ENCODE results near the gene CHPF. TPM values are rescaled to one million over a fixed set of nuclear protein-coding genes. Genes with fewer than 3 reads are reported as not detected.

CHPF gene
- total RNA-seq, 1 experiment from 2014 or later = 228 TPM

DNA sequence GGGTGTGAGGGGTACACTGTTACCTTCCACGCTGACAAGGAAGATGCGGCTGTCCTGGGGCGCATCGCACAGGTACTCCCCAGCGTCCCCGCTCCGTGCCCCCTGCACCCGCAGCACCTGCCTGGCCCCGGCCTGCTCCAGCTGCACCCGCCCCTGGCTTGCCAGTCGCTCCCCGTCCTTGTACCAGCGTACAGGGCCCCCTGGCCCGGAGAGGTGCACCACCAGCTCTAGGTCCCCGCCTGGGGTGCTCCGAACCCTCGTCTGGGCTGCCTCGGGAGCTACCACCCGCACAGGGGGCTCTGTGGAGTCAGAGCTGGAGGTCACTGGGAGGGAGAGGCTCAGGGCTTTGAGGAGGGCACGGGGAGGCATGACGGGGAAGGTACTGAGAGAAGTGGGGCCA, 13.7 kb upstream of the CHPF start:
- ChIA-PET POLR2A (no interaction called here), CTCF (no interaction called here), RAD21 (ENCODE audit: low non-redundant PET in 1 of 2, low total read pairs in 2 of 2, uncharacterized antibody in 2 of 2, unreplicated experiment in 2 of 2) (no interaction called here)
- H4K20me1 ChIP-seq (ENCODE audit: insufficient read depth) = no peaks in the 10 kb centered on the region
- H3K27me3 ChIP-seq (ENCODE audit: insufficient read depth, low read length) = no peaks in the 10 kb centered on the region
- H3K9ac ChIP-seq (ENCODE audit: low read length) = no peak overlapping the region
- H3K4me3 ChIP-seq (replicated peaks in 1 of 2; ENCODE audit: low read depth in 1 of 2, low read length in 2 of 2) = no peak overlapping the region
- H3K9me2 ChIP-seq (ENCODE audit: insufficient read depth) = no peaks in the 10 kb centered on the region
- no TSS peak for BruUV-seq (replicated peaks)
- H2AFZ ChIP-seq (ENCODE audit: low read depth, low read length, poor library complexity, severe bottlenecking) = no peak overlapping the region
- no peaks in the 10 kb centered on the region for H3K9me3 ChIP-seq (ENCODE audit: control insufficient read depth in 1 of 2, insufficient read depth in 1 of 2, low read depth in 1 of 2, low read length in 2 of 2)
- no peak overlapping the region for H3K4me2 ChIP-seq (ENCODE audit: low read length)
- peaks cover 0 to 10% of the 10 kb centered on the region in 2 experiments; a peak in 1 of 4 replicates for H3K4me1 ChIP-seq (ENCODE audit: control insufficient read depth in 1 of 2, insufficient read depth in 2 of 2, low read length in 2 of 2)
- TF ChIP-seq SRF (IDR thresholded peaks at IDR 0.05; ENCODE audit: low read depth) (no peak), FOSL1 (IDR thresholded peaks at IDR 0.05; ENCODE audit: low read depth) (no peak), MAX (IDR thresholded peaks at IDR 0.05) (no peak), ATF3 (IDR thresholded peaks at IDR 0.05) (no peak), YY1 (IDR thresholded peaks at IDR 0.05; ENCODE audit: extremely low read depth, insufficient replicate concordance, low read depth, low read length) (no peak), ELF1 (IDR thresholded peaks at IDR 0.05; ENCODE audit: borderline replicate concordance, low read depth) (no peak), RAD21 (IDR thresholded peaks at IDR 0.05; ENCODE audit: low read depth) (no peak), TCF7L2 (IDR thresholded peaks at IDR 0.05; ENCODE audit: borderline replicate concordance, extremely low read depth, insufficient read depth, insufficient read length) (no peak), ZFX (IDR thresholded peaks at IDR 0.05) (no peak), JUND (IDR thresholded peaks at IDR 0.05) (no peak), SIN3A (IDR thresholded peaks at IDR 0.05; ENCODE audit: low read depth) (no peak), CEBPB (IDR thresholded peaks at IDR 0.05; ENCODE audit: low read depth) (no peak), POLR2AphosphoS5 (IDR thresholded peaks at IDR 0.05; ENCODE audit: low read depth, low read length) (no peak), EZH2 (IDR thresholded peaks at IDR 0.05) (no peak)
- TF ChIP-seq, protein P1, sequence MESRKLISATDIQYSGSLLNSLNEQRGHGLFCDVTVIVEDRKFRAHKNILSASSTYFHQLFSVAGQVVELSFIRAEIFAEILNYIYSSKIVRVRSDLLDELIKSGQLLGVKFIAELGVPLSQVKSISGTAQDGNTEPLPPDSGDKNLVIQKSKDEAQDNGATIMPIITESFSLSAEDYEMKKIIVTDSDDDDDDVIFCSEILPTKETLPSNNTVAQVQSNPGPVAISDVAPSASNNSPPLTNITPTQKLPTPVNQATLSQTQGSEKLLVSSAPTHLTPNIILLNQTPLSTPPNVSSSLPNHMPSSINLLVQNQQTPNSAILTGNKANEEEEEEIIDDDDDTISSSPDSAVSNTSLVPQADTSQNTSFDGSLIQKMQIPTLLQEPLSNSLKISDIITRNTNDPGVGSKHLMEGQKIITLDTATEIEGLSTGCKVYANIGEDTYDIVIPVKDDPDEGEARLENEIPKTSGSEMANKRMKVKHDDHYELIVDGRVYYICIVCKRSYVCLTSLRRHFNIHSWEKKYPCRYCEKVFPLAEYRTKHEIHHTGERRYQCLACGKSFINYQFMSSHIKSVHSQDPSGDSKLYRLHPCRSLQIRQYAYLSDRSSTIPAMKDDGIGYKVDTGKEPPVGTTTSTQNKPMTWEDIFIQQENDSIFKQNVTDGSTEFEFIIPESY (IDR thresholded peaks at IDR 0.05; ENCODE audit: extremely low read depth, insufficient replicate concordance, low read length) = no peak
- TF ChIP-seq, protein P2, sequence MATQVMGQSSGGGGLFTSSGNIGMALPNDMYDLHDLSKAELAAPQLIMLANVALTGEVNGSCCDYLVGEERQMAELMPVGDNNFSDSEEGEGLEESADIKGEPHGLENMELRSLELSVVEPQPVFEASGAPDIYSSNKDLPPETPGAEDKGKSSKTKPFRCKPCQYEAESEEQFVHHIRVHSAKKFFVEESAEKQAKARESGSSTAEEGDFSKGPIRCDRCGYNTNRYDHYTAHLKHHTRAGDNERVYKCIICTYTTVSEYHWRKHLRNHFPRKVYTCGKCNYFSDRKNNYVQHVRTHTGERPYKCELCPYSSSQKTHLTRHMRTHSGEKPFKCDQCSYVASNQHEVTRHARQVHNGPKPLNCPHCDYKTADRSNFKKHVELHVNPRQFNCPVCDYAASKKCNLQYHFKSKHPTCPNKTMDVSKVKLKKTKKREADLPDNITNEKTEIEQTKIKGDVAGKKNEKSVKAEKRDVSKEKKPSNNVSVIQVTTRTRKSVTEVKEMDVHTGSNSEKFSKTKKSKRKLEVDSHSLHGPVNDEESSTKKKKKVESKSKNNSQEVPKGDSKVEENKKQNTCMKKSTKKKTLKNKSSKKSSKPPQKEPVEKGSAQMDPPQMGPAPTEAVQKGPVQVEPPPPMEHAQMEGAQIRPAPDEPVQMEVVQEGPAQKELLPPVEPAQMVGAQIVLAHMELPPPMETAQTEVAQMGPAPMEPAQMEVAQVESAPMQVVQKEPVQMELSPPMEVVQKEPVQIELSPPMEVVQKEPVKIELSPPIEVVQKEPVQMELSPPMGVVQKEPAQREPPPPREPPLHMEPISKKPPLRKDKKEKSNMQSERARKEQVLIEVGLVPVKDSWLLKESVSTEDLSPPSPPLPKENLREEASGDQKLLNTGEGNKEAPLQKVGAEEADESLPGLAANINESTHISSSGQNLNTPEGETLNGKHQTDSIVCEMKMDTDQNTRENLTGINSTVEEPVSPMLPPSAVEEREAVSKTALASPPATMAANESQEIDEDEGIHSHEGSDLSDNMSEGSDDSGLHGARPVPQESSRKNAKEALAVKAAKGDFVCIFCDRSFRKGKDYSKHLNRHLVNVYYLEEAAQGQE (IDR thresholded peaks at IDR 0.05; ENCODE audit: low read depth) = no peak
- TF ChIP-seq, protein P3, sequence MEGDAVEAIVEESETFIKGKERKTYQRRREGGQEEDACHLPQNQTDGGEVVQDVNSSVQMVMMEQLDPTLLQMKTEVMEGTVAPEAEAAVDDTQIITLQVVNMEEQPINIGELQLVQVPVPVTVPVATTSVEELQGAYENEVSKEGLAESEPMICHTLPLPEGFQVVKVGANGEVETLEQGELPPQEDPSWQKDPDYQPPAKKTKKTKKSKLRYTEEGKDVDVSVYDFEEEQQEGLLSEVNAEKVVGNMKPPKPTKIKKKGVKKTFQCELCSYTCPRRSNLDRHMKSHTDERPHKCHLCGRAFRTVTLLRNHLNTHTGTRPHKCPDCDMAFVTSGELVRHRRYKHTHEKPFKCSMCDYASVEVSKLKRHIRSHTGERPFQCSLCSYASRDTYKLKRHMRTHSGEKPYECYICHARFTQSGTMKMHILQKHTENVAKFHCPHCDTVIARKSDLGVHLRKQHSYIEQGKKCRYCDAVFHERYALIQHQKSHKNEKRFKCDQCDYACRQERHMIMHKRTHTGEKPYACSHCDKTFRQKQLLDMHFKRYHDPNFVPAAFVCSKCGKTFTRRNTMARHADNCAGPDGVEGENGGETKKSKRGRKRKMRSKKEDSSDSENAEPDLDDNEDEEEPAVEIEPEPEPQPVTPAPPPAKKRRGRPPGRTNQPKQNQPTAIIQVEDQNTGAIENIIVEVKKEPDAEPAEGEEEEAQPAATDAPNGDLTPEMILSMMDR (IDR thresholded peaks at IDR 0.05 in 2 of 3, conservative IDR thresholded peaks at IDR 0.05 in 1 of 3; ENCODE audit: borderline replicate concordance in 1 of 3, insufficient read depth in 1 of 3, low read depth in 2 of 3, low read length in 2 of 3) = no peak
- H3K27ac ChIP-seq (ENCODE audit: low read depth, low read length) = no peak overlapping the region
- ATAC-seq (no peak), DNase-seq (ENCODE audit: low read depth, low spot score) (no peak)
- H3K79me2 ChIP-seq (ENCODE audit: insufficient read depth, low read length) = no peaks in the 10 kb centered on the region
- no peaks in the 10 kb centered on the region for H3K36me3 ChIP-seq (ENCODE audit: control insufficient read depth in 1 of 2, insufficient read depth in 2 of 2, low read length in 2 of 2)
- intact Hi-C loops (cut with micrococcal nuclease) = no loop called here

Measured in HCT116 (cell line).